HPDE6-E6E7 (cell line): ENCODE results near the gene MPDU1.

Source experiments
- DNase-seq: peaks from one replicate; pipeline ENCODE4 v3.0.0; 2011; ENCODE audit warnings: missing footprints; ENCODE audit errors: extremely low spot score

Gene MPDU1

DNA sequence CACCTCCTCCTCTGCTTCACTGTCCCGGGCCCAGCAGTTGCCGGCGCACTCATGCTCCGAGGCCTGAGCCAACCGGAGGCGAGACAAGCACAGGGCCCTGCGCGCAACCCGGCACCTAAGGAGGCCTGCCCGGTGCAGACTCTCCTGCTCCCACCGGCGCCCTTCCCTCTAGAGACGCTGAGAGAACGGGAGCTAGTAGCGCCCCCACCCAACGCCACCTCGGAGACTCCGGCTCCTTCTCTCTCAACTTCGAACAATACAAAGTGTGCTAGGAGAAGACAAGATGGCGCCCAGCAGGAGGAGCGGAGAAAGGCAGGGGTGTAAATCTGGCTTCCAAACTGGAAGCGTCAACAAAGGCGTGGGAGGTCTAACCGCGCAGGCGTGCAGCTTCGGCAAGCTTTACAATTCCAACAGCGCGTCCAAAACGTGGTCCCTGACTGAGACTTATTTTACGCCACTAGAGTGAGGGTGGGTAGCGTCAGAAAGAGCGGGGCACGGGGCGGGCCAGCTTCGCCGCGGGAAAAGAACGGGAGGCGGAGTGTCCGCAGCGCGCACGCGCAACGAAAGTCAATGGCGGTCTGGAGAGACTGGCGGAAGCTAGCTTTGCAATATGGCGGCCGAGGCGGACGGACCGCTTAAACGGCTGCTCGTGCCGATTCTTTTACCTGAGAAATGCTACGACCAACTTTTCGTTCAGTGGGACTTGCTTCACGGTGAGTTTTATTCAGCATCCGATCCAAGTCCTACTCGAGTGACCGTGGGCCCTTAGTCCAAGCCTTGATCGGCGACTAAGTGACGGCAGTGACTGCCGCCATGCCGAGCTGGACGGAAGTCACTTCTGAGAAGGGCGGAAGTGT is at the start of gene MPDU1:
Gene MPDU1, plus strand, starts transcription at position 600 of the 857 bp plus-strand sequence. Its CDS starts 11 bp downstream, at position 611.
- DNase-seq = no peak

DNA sequence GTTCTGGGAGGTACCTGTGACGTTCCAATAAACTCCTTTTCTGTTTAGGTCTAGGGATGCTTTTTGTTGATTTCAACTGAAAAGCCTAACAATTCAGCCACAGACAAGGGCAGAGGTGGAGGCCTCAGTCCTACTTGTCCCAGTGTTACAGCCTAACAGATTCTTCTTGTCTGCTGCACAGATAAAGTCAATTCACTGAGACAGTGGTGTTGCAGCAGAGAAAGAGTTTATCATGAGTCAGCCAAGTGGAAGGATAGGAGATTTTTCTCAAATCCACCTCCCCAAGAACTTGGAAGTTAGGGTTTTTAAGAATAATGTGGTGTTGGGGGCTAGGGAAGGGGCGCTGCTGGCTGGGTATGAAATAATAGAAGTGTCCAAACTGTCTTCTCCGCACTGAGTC is 45.6 kb upstream of the MPDU1 start:
- DNase-seq = no peak

DNA sequence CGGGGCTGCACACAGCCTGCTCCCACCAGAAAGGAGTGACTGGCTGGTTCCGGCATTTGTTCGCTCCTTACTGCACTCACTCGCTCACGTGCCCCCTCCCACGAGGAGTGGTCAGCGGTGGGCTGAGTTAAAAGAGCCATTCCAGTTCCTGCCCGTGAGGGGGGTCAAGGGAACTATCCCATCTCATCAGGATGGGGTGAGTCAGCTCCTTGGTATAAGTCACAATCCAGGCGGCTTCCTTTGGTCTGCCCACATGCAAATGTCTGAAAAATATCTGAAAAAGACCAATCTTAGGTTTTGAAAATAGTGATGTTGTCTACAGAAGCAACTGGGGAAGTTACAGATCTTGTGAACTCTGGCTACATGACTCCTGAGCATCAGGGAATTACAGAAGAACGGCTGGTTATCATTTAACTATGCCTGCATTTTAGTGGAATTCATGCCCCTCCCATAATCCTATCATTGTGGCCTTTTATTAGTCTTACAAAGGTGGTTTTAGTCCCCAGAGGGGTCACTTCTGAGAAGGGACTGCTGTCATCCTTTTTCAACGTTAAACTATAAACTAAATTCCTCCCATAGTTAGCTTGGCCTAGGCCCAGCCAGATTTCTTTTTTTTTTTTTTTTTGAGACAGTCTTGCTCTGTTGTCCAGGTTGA is 44.6 kb upstream of the MPDU1 start:
- no peak for DNase-seq

DNA sequence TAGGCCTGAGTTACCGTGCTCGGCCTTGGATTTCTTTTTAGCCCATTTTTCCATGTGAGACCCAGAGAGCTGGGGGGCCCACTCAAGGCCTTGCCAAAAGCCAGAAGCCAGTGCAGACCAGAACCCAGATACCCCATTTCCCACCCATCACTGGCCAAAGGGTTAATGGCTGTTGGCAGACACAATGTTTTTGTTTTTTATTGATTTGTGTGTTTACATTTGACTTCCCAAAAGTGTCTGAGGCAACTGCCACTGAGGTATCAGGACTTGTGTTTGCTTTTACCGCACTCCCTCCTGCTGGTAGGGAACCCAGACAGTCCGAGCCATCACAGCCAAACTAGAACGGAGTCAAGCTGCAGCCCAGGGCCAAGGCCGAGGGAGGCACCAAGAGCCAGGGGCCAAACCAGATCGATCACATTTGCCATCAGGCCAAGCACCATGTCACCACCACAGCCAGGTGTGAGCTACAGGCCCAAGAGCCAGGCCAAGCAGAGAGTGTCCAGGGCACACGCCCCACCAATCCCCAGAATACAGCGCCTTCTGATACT is 42.5 kb upstream of the MPDU1 start:
- no peak for DNase-seq

DNA sequence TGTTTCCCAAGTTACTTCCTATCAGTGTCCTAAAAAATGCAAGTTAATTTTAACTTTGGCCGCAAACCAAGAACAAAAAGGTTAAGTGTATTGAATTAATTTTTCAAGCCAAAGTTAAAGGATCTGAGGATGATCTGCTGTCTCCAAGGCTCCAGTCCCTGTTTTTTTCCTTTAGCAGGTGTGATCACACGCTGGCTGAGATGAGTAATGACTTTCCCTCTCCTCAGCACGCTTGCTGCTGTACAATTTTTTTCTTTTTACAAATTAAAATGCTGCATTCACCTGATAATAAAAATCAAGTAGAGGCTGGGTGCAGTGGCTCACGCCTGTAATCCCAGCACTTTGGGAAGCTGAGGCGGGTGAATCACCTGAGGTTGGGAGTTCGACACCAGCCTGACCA is 38.7 kb upstream of the MPDU1 start:
- DNase-seq = no peak

DNA sequence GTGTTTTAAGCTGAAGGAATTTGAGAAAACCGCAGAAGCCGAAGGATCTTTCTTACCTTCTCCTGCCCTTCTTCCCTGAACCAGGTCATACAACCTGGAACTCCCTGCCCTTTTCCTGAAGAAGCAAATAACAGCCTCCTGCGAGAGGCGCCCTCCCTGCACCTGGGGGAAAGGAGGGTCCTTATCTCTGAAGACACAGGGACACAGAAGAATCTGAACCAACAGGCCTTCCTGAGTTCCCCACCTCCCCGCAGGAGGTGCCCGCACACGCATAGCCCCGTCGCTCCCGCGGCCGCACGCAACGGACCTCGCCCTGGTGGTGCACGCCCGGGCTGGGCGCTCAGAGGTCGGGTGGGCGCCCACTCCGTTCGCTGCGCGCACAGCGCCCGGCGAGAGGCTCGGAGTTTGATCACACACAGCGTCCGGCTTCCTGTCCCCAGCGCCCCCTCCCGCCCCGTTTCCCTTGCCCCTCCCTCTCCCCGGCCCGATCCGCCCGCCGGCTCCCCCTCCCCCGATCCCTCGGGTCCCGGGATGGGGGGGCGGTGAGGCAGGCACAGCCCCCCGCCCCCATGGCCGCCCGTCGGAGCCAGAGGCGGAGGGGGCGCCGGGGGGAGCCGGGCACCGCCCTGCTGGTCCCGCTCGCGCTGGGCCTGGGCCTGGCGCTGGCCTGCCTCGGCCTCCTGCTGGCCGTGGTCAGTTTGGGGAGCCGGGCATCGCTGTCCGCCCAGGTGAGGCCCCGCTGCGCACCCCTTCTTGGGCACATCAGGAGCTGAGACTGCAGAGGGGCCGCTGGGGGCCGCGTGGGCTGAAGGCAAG is 34.9 kb upstream of the MPDU1 start, which contains the start of gene TNFSF12:
Gene TNFSF12, plus strand, starts transcription at position 474 of the 816 bp plus-strand sequence. Its CDS starts 96 bp downstream, at position 570.
- DNase-seq = no peak

DNA sequence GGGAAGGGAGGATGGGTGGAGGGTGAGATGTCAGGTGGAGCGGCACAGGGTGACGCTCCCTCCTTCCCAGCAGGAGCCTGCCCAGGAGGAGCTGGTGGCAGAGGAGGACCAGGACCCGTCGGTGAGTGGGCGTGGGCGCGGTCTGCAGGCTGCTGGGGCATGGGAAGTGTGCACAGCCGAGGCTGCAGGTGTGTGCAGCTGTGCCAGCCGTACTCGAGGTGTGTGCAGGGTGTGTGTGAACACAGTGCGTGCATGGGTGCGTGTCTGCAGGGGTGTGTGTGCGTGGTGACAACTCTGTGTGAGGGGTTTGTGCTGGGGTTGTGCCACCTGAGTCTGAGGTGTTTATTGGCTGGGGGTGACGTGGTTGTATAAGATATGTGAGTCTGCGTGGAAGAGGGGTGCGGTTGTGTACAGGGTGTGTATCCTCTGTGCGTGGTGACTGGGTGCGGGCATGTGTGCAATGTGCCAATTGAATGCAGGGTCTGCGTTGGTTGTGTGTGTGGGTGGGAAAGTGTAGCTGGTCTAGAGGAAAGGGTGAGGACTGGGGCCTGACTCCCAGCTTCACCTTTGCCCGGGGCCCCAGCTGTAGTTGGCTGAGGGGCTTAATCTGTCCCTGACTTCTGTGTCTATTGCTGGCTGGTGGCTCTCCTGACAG is 34.1 kb upstream of the MPDU1 start:
- DNase-seq = no peak

DNA sequence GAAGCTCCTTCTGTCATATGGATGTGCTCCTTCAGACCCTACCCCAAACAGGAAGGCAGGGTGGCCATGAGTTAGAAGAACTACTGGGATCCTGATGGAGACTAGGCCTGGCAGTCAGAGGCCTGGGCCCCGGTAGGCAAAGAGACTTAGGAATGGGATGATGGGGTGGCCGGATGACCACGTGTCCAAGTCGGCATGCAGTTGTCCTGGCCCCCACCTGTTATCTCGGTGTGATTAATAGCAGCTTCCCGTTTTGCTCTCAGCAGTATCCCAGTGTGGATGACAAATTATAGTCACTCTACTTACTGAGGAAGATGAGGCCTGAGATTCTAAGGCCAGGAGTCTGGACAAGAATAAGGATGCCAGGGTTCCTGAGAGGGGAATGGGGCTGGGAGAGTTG is 33.3 kb upstream of the MPDU1 start:
- DNase-seq = no peak

DNA sequence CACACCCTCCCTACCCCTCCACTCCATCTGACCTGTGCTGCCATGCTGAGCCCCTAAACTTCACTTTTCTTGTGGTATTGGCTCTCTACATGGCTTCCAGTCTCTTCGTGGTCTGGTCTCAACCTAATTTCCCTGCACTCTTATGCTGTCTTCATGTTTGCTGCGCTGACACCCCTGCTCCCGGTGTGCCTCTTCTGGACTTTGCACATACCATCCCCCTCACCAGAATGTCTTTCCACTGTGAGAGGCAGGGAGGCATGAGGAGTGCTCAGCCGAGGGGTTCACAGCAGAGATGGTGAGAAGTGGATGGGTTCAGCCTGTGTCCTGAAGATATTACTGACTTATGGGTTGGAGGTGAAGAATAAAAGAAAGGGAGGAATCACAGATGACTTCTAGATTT is 32.3 kb upstream of the MPDU1 start:
- no peak for DNase-seq

DNA sequence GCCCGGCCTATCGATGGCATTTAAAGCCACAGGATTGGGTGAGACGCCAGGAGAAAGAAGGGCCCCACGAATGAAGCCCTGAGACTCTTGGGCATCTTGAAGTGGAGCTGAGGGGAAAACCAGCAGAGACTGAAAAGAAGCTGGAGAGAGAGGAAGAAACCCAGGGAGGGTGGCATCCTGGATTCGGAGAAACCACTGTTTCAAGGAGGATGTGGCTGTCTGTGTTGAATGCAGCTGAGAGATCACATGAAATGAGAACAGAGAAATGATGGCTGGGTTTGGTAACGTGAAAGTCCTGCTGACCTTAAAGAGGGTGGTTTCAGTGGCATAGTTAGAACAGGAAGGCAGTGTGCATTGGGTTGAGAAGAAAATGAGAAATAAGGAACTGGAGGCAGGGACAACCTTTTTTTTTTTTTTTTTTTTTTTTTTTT is 31.0 kb upstream of the MPDU1 start:
- DNase-seq = no peak

DNA sequence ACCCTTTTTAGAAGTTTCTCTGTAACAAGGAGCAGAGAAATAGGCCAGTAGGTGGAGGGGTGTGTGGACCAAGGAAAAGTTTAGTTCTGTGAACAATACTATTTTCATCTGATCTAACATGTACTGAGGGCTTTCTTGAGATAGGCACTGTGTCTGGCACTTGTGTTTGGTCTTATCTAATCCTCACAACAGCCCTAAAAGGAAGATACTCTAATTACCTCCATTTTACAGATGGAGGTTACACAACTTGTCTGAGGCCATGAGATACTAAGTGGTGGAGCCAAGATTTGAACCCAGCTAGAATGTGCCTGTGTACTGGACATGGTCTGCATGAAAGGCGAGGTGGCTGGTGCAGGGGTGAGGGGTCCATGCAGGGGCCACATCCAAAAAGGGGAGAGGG is 30.3 kb upstream of the MPDU1 start:
- no peak for DNase-seq

DNA sequence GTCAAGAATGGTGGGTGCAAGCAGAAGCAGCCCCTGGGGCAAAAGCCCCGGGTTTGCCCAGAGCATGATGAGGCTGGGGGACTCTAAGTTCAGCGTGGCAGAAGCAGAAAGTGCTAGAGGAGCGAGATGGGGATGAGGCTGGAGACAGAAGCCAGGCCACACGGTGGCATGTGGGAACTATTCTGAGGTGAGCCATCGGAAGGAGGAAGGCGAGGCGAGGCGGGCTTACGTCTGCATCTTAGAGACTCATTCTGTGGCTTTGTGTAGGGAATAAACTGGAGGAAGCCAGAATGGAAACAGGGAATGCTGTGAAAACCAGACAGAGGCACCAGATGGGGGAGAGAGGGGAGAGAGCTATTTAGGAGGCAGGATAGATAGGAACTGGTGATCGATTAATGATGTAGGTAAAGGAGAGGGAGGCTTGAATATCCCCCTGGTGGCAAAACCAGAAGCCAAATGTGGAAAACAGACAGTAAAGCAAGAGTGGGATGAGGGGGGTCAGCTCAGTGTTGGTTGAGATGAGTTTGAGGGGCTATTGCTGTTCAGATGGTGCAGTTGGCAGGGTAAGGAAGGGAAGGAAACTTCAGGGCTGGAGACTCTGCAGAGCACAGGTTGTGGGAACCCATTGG is 28.2 kb upstream of the MPDU1 start:
- DNase-seq = no peak

DNA sequence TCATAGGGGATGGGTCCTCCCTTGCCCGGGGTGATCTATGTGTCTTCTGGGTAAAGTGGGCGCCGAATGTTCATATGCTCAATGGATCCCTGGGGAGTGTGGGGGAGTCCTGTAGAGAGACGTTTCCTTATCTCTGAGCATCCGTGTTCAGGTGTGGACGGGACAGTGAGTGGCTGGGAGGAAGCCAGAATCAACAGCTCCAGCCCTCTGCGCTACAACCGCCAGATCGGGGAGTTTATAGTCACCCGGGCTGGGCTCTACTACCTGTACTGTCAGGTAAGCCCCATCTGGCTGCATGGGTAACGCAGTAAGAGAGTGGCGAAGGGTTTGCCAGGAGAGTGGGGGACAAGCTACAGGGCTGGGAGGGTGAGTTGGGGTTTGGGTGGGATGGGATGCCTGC is 27.0 kb upstream of the MPDU1 start:
- DNase-seq = no peak

DNA sequence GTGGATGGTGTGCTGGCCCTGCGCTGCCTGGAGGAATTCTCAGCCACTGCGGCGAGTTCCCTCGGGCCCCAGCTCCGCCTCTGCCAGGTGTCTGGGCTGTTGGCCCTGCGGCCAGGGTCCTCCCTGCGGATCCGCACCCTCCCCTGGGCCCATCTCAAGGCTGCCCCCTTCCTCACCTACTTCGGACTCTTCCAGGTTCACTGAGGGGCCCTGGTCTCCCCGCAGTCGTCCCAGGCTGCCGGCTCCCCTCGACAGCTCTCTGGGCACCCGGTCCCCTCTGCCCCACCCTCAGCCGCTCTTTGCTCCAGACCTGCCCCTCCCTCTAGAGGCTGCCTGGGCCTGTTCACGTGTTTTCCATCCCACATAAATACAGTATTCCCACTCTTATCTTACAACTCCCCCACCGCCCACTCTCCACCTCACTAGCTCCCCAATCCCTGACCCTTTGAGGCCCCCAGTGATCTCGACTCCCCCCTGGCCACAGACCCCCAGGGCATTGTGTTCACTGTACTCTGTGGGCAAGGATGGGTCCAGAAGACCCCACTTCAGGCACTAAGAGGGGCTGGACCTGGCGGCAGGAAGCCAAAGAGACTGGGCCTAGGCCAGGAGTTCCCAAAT is 26.4 kb upstream of the MPDU1 start:
- DNase-seq = no peak

DNA sequence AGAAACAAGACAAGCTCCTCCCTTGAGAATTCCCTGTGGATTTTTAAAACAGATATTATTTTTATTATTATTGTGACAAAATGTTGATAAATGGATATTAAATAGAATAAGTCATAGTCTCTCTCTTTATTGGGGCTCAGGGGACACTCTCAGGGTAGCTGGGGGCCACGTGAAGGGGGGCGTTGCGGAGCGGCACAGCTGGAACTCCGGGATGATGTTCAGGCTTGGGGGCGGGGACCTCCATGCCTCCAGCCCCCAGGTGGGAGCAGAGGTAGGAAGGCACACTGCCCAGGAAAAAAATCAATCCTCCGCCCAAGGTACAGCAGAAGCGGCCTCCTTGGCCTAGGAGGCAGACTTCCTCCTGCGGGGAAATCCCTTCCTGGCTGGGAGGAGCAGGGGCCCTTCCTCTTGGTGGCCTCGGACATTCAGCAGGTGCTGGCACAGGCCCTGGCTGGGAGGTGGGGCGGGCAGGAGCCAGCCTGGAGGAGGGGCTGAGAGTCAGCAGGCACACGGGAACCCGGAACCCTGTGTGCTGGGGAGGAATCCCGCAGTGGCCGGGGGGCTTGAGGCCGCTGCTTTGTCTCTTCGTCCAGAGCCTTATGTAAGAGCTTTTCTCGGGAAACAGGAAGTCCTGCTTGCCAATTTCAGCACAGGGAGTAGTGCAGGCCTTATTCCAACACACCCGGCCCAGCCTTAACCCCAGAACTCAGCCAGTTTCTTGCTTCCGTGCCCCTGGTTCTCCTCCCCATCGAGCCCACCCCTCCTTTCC is 25.7 kb upstream of the MPDU1 start:
- peak; percentile 68 for DNase-seq

DNA sequence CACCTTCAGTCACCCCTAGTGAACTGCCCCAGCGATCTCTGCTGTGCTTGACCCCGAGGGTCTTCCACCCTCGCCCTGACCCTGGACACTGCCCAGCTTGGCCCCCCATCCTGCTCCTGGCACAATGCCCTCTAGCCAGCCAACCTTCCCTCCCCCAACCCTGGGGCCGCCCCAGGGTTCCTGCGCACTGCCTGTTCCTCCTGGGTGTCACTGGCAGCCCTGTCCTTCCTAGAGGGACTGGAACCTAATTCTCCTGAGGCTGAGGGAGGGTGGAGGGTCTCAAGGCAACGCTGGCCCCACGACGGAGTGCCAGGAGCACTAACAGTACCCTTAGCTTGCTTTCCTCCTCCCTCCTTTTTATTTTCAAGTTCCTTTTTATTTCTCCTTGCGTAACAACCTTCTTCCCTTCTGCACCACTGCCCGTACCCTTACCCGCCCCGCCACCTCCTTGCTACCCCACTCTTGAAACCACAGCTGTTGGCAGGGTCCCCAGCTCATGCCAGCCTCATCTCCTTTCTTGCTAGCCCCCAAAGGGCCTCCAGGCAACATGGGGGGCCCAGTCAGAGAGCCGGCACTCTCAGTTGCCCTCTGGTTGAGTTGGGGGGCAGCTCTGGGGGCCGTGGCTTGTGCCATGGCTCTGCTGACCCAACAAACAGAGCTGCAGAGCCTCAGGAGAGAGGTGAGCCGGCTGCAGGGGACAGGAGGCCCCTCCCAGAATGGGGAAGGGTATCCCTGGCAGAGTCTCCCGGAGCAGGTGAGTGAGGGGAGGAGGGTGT is 24.9 kb upstream of the MPDU1 start, which contains the start of gene TNFSF13:
Gene TNFSF13, plus strand, starts transcription at position 207 of the 776 bp plus-strand sequence. Its CDS starts 290 bp downstream, at position 497.
- no peak for DNase-seq

DNA sequence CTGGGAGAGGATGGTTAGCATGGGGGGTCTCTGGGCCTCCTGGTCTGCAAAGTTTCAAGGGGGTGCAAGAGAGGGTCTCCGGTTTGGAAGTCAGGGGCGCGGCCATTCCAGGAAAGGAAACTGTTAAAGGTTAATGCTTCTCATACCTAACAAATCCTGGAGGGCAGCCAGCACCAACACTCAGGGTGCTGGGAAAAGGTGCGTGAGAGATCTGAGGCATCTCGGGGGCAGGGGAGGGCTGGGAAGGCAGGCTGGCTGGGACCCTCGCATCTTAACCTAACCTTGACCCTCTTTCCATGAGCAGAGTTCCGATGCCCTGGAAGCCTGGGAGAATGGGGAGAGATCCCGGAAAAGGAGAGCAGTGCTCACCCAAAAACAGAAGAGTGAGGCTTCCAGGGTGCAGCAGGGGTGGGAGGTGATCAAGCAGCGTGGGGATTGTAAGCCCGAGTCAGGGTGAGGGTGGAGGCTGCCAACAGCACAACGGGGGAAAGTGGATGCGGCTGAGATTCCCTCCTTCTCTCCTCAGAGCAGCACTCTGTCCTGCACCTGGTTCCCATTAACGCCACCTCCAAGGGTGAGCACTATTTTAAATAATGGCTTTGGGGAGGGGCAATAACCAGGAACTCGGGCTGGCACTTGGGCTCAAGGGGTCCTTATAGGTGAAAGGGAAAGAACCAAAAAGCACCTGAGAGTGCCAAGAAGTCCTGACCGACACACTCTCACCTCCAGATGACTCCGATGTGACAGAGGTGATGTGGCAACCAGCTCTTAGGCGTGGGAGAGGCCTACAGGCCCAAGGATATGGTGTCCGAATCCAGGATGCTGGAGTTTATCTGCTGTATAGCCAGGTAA is 24.1 kb upstream of the MPDU1 start:
- no peak for DNase-seq
